Globus pallidus (tissue), 1 donor: ENCODE measurements around the gene KLK1.

Source experiments
- DNase-seq: peaks from one replicate; pipeline ENCODE4 v3.0.0-alpha.2; 2015; ENCODE audit warnings: low spot score

The KLK1 gene

DNA sequence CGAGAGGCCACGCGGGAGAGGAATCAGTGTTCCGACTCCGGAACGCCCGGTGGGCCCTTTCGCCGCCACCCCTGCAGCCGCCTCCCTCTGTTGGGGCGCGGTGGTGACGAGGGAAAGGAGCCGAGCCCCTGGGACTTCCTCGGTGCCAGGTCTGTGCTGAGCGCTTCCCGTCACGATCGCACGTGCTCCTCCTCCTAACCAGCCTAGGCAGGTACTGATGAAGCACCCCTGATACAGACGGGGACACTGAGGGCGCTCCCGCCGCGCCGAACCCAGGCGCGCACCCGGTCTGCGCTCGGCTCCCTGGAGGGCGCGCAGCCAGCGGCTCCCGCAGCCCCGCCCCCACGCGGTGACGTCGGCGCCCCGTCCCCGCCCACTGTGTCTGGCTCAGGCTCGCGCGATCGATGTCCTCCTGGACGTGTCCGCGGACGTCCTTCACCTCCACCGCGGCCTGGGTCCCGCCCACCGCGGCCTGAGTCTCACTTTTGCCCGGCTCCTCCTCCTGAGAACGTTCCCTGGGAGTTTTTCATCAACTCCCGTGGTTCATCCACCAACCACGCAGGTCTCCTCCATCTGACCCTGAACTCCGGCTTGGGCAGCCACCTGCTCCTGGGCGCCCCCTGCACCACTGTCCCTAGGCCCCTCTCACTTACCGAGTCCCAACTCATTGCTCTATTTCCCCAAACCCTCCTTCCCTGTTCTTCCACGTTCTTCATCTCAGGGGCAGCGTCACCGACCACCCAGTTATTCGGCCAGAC, 12.4 kb upstream of the KLK1 start:
- peak; percentile 33 for DNase-seq

- no peak for DNase-seq
Observed at GRCh38 chr19:50835103-50835784, 11.7 kb upstream of the KLK1 start.

DNA sequence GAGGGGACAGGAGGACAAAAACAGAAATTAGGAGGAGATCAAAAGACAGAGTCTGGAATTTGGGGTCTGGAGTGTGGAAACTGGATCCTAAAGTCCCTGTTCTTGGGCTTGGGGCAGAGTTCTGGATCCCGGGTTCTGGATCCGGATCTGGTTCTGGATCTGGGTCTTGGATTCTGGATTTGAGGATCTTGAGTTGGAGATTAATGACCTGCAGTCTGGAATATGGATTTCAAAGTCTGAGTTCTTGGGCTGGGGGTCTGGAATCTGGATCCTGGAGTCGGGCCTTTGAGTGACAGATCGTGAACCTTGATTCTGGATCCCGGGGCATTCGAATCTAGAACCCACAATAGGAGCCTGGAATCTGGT, 10.2 kb upstream of the KLK1 start:
- no peak for DNase-seq

- DNase-seq, result no peak
Observed at GRCh38 chr19:50833117-50833801, 9.7 kb upstream of the KLK1 start, which contains the start of gene KLK15. KLK15 (minus strand) TSS chr19:50833574; CDS start chr19:50831492, 2,082 bp downstream.

DNA sequence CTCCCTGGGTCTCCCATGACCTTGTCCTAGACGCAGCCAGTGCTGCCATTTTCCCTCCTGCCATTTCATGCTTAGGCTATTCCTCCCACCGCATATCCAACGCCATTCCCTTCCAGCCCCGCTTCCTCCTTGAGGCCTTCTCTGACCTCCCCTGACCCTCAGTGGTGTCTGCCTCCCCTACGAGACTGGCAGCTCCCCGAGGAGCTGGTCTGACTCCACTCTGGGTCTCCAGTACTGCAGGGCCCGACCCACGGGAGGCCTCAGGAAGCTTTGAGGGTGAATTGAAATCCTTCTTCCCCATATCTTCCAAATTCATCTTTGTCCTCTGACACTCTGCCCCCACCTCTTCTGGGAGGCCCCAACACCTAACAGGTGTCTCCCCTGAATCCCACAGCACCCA, 9.1 kb upstream of the KLK1 start:
- DNase-seq, result no peak

GRCh38 chr19:50831026-50831396, 7.4 kb upstream of the KLK1 start:
- DNase-seq, result no peak

- DNase-seq, result no peak
Observed at GRCh38 chr19:50830266-50831025, 6.9 kb upstream of the KLK1 start.

DNA sequence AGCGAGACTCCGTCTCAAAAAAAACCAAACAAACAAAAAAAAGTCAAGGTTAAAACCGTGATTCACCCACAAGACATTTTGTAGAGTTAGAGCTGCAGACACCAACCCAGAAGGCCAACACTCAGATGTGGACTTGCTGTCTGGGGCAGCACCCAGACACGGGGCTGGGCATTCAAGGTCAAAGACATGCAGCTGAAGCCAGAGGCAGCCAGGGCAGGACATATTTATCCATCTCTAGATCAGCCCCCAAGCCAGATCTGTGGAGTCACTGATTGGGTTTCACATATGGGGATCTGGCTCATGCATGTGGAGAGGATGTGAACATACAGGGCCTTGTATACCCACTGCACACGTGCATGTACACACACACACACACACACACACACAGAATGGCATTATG, 6.2 kb upstream of the KLK1 start:
- DNase-seq, result no peak

DNA sequence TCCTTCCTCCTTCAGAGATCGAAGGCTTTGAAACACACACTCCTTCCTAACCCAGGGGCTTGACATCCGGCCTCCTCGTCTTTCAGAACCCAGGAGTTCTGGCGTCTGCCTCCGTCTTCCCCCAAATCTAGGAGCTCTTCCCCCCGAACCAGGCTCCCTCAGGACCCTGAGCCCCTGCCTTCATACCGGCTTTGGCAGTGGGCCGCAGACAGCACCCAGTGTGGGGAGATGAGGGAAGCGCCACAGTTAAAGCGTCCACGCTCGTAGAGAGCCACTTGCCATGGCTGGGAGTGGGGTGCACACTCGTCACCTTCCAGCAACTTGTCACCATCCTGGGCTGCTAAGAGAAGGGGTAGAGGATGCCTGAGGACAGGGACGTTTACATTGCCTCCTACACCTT, 3.9 kb upstream of the KLK1 start:
- no peak for DNase-seq

DNA sequence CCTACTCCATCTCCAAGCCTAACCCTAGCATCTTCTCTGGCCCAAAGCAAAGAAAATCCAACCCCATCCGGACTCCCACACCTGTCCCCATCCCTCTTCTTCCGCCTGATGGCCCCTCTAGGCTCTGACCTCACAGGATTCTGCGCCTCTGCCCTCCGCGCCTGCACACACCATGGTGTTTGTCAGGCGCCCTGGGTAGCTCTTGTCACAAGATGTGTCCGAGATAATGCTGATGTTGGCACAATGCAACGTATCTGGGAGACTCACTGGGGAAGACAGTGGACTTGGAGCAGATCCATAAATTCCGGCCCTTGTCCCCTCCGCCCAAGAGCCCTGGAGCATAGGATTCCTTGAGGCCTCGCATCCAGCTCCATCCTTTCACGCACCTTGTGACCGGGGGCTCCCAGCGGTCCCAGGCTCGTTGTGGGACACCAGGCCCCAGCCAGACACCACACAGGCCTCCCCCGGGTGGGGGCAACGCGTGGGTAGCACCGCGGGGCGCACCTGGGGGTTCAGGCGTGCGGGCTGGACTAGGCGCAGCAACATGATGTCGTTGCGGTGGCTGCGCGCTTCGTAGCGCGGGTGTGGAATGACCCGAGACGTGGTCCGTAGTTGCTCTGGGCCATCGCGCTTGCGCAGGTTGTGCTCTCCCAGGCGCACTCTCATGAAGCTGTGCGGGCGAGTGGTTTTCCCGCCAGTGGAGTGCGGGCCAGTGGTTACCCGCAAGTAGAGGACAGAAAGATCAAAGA, 3.1 kb upstream of the KLK1 start:
- no peak for DNase-seq

GRCh38 chr19:50822661-50823208, 852 bp downstream of the KLK1 start:
- no peak for DNase-seq

DNA sequence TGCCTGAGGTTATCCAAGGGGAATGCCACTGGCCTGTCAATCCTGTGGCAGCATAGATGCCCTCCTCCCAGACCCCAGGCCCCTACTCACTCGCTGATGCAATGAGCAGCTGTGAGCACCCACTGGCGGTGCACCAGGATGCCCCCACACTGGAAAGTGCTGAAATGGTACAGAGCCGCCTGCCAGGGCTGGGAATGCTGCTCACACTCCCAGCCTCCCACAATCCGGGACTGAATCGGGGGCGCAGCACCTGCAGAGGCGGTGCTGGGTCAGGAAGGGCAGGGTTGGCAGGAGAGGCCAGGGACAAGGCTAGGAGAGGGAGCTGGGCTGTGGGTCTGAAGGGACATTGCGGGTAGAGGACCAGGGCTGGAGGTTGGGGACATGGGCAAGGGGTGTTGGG, 2.0 kb downstream of the KLK1 start:
- DNase-seq, result no peak

DNA sequence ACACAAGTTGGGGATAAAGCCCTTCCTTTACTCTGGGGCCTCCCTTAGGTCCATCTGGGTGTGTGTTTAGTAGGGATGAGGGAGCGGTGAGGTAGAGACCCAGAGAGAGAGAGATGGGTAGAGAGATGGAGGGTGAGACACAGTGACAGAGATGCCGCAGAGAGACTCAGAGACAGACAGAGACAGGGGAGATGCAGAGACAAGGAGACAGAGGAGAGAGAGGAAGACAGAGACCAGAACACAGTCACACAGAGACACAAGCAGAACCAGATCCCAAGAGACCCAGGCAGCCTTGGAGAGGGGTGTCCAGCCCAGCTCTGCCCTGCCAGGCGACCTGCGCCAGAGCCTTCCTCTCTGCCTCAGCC, 2.4 kb downstream of the KLK1 start:
- no peak for DNase-seq

GRCh38 chr19:50820549-50821247, 2.9 kb downstream of the KLK1 start:
- no peak for DNase-seq

DNA sequence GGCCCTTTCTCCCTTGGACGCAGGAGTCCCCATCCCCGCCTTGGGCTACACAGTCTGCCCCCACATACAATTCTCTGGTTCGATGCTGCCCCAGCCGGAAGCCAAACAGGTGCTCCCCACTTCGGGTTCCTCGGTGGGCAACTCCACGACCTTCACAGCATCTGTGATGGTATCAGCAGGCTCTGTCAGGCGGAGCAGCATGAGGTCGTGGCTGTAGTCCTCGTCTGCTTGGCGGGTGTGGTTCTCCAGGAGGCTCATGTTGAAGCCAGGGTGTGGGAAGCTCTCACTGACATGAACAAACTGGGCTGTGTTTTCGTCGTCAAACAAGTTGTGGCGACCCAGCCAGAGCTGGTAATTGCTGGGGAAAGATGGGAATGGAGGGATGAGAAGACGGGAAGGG, 3.5 kb downstream of the KLK1 start:
- no peak for DNase-seq

DNA sequence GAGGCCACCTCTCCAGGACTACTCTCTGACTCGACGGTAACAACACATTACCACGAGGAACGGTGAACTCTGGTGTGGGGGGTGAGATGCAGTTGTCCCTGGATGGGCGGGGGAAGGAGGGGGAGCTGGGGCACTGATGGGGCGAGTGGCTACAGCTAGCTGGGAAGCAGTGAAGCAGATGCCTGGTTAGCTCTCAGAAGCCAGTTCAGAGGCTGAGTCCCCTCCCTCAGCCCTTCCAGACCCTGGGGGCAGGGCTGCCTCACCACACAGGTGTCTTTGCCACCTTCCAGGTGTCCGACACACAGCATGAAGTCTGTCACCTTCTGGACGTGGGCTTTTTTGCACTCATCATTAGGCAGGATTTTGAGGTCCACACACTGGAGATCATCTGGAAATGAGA, 4.0 kb downstream of the KLK1 start:
- DNase-seq, result no peak

DNA sequence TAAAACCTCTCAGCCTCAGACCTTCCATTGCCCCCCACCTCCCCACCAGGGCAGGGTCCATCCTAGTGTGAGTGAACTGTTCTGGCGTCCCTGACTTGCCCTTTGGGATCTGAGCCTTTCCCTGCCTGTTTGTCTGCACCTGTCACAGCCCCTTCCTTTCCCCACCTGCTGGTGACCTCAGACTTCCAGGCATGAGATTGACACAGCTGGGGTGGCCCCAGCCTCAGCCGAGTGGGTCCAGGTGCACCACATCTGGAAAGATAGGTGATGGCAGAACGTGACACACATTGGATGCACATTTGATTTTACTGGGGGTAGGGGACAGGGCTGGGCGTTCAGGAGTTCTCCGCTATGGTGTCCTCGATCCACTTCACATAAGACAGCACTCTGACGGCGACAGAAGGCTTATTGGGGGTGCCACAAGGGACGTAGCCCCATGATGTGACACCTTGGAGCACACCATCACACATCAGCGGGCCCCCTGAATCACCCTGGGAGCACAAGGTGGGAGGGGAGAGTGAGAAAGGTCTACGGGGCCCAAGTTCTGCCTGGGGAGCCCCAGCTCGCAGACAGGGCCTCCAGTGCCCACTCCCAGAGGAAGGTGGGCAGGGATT, 4.6 kb downstream of the KLK1 start:
- DNase-seq, result no peak

DNA sequence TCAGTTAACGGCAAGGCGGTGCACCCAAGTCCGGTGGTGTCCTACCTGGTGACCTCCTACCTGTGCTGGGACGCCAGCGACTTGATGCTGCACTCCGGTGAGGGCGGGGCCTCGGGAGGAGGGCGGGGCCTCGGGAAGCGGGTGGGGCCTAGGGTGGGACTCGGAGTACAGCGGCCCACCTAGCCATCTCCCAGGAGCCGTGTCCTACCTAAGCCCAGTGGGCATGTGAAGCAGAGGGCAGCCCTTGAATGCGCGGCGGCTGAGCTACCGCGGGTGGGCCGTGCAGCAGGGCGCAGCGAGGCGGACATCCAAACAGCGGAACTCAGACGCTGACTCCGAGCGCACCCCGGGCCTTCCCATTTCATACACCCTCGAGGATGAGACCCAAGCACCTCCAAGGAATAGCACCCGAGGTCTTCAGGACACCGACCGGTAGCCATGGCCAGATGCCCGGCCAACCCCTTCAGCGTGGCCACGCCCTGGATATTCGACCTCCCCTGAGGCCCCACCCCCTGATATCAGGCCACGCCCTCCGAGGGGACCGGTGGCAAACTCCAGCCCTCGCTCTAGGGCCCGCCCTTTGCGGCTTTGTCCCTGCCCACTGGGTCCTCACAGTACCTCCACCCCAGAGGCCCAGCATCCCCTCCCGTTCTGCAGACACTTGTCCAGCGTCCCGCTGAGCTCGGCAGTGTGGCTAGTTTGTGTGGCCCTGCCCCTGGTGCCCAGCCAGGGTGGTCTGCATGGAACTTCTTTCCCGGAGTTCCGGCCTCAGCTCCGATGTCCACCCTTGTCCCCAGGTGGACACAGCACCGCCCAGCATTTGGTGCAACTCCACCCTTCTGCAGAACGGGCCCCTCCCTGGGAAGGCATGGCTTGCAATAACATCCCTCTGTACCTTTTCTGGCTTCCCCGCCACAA, 5.4 kb downstream of the KLK1 start:
- no peak for DNase-seq

DNA sequence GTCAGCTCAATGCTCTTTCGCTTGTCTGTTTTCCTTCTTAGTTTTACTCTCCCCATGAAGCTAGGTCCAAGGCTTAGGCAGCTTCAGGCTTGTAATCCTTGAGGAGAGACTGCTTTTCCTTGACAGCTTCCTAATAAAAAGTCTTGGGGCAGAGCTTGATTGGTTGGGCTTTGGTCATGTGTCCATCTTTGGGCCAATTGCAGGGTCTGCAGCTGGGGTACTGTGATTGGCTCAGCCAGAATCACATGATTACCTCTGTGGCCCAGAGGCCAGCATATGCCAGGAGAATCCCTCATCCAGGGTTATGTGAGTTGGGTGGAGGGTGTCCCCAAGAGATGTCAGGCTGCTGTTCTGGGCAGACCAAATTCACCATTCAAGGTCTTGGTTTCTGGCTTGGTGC, 8.1 kb downstream of the KLK1 start:
- no peak for DNase-seq
